GM12878 (cell line): ENCODE measurements around the gene LDLRAD4.

Source experiments
- CTCF ChIP-seq, 3 experiments: IDR thresholded peaks in 2 of 3; conservative IDR thresholded peaks in 1 of 3; 2 replicates each; pipeline ENCODE4 v1.5.1; 2011; ENCODE audit warnings: low read depth in 3 of 3, low read length in 3 of 3, mild to moderate bottlenecking in 3 of 3, control low read depth in 2 of 3, moderate library complexity in 2 of 3, inconsistent platforms in 1 of 3, mixed read lengths in 1 of 3; ENCODE audit not compliant: control insufficient read depth in 2 of 3, insufficient read depth in 1 of 3; ENCODE audit errors: extremely low read depth in 1 of 3
- EZH2 ChIP-seq: IDR thresholded peaks from 2 replicates; pipeline ENCODE4 v1.6.1; 2012; ENCODE audit warnings: low read depth, mild to moderate bottlenecking, control low read depth, inconsistent platforms, low read length, borderline replicate concordance; ENCODE audit not compliant: control insufficient read depth
- HDAC6 ChIP-seq: fragments of 200-600 bp; sonication (generic); IDR thresholded peaks from one replicate; pipeline ENCODE4 v1.8.0; 2017; ENCODE audit warnings: antibody characterized with exemption; ENCODE audit not compliant: unreplicated experiment
- HDGF ChIP-seq: fragments of 450-650 bp; IDR thresholded peaks from 2 replicates; pipeline ENCODE4 v1.6.1; 2016; ENCODE audit warnings: antibody characterized with exemption
- NR2C2 ChIP-seq: IDR thresholded peaks from 2 replicates; pipeline ENCODE4 v1.6.1; 2011; ENCODE audit warnings: borderline replicate concordance, low read depth; ENCODE audit not compliant: control insufficient read depth, insufficient read length
- POLR2A ChIP-seq: IDR thresholded peaks from 2 replicates; pipeline ENCODE4 v1.6.1; 2011; ENCODE audit warnings: low read depth, mild to moderate bottlenecking, low read length
- POLR2AphosphoS2 ChIP-seq: IDR thresholded peaks from 2 replicates; pipeline ENCODE4 v1.6.1; 2011; ENCODE audit warnings: low read depth, mild to moderate bottlenecking, low read length, improper control_type of control experiment, moderate library complexity
- RELA ChIP-seq: fragments of 450-650 bp; IDR thresholded peaks from 2 replicates; pipeline ENCODE4 v1.8.0; 2014; ENCODE audit warnings: borderline replicate concordance; ENCODE audit not compliant: partially characterized antibody
- SUZ12 ChIP-seq: fragments of 200-600 bp; sonication (generic); IDR thresholded peaks from one replicate; pipeline ENCODE4 v1.6.1; 2018; ENCODE audit warnings: antibody characterized with exemption, mild to moderate bottlenecking; ENCODE audit not compliant: unreplicated experiment
- TF ChIP-seq, protein P1 (sequence below): IDR thresholded peaks from 2 replicates; pipeline ENCODE4 v1.6.1; 2012; ENCODE audit warnings: low read length, inconsistent platforms
- TF ChIP-seq, protein P2 (sequence below): IDR thresholded peaks from 2 replicates; pipeline ENCODE4 v1.6.1; 2012; ENCODE audit warnings: mild to moderate bottlenecking, low read depth, low read length

DNA sequence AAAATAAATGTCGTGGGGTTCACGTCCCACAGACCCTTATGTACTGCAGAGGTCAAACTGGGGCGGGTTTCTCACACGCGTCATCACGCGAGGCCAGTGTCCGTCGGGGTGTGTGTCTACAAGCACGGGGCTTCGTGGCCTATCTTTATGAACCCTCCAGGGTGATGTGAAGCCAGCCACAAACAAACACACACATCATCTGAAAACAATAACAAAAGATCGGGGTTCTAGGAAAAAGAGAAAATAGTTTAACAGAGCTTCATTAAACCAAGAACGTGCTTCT, 23.3 kb downstream of the LDLRAD4 start:
- no peak for TF ChIP-seq SUZ12
- no peak for TF ChIP-seq NR2C2
- TF ChIP-seq POLR2A: no peak
- TF ChIP-seq CTCF (IDR thresholded peaks at IDR 0.05 in 2 of 3, conservative IDR thresholded peaks at IDR 0.05 in 1 of 3; ENCODE audit: control insufficient read depth in 2 of 3, extremely low read depth in 1 of 3, insufficient read depth in 1 of 3, low read depth in 3 of 3, low read length in 3 of 3): no peak
- TF ChIP-seq, protein P1, sequence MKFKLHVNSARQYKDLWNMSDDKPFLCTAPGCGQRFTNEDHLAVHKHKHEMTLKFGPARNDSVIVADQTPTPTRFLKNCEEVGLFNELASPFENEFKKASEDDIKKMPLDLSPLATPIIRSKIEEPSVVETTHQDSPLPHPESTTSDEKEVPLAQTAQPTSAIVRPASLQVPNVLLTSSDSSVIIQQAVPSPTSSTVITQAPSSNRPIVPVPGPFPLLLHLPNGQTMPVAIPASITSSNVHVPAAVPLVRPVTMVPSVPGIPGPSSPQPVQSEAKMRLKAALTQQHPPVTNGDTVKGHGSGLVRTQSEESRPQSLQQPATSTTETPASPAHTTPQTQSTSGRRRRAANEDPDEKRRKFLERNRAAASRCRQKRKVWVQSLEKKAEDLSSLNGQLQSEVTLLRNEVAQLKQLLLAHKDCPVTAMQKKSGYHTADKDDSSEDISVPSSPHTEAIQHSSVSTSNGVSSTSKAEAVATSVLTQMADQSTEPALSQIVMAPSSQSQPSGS: no peak
- no peak for TF ChIP-seq HDAC6
- no peak for TF ChIP-seq POLR2AphosphoS2
- no peak for TF ChIP-seq RELA
- TF ChIP-seq EZH2: no peak
- TF ChIP-seq HDGF: no peak
- TF ChIP-seq, protein P2, sequence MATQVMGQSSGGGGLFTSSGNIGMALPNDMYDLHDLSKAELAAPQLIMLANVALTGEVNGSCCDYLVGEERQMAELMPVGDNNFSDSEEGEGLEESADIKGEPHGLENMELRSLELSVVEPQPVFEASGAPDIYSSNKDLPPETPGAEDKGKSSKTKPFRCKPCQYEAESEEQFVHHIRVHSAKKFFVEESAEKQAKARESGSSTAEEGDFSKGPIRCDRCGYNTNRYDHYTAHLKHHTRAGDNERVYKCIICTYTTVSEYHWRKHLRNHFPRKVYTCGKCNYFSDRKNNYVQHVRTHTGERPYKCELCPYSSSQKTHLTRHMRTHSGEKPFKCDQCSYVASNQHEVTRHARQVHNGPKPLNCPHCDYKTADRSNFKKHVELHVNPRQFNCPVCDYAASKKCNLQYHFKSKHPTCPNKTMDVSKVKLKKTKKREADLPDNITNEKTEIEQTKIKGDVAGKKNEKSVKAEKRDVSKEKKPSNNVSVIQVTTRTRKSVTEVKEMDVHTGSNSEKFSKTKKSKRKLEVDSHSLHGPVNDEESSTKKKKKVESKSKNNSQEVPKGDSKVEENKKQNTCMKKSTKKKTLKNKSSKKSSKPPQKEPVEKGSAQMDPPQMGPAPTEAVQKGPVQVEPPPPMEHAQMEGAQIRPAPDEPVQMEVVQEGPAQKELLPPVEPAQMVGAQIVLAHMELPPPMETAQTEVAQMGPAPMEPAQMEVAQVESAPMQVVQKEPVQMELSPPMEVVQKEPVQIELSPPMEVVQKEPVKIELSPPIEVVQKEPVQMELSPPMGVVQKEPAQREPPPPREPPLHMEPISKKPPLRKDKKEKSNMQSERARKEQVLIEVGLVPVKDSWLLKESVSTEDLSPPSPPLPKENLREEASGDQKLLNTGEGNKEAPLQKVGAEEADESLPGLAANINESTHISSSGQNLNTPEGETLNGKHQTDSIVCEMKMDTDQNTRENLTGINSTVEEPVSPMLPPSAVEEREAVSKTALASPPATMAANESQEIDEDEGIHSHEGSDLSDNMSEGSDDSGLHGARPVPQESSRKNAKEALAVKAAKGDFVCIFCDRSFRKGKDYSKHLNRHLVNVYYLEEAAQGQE: no peak
